GM13976 (cell line): ENCODE measurements around the gene UQCRHL.
"Not testable (repeated sequence)": the region's sequence is repeated elsewhere in the genome, so short reads cannot be mapped to it uniquely, and the experiment has no call there.

Experiments
- DNase-seq: peaks from one replicate; pipeline ENCODE4 v3.0.0; 2012; ENCODE audit warnings: low spot score
- CTCF ChIP-seq: IDR thresholded peaks from 2 replicates; pipeline ENCODE4 v1.5.1; 2012; ENCODE audit warnings: borderline replicate concordance, mild to moderate bottlenecking; ENCODE audit not compliant: insufficient read depth; ENCODE audit errors: extremely low read depth, missing control alignments, control extremely low read depth
- in situ Hi-C: fragments of 300-500 bp; cut with MboI; formaldehyde crosslinking; loops from one replicate; pipeline ENCODE4 v1.12.0; 2022; ENCODE audit warnings: low sequenced_read_pairs, mixed read lengths, inconsistent platforms; ENCODE audit not compliant: unreplicated experiment

Gene UQCRHL

GRCh38 chr1:15835205-15835740, 27.8 kb upstream of the UQCRHL start:
- in situ Hi-C loops: no loop called here
- no peak for DNase-seq
- TF ChIP-seq CTCF: no peak

DNA sequence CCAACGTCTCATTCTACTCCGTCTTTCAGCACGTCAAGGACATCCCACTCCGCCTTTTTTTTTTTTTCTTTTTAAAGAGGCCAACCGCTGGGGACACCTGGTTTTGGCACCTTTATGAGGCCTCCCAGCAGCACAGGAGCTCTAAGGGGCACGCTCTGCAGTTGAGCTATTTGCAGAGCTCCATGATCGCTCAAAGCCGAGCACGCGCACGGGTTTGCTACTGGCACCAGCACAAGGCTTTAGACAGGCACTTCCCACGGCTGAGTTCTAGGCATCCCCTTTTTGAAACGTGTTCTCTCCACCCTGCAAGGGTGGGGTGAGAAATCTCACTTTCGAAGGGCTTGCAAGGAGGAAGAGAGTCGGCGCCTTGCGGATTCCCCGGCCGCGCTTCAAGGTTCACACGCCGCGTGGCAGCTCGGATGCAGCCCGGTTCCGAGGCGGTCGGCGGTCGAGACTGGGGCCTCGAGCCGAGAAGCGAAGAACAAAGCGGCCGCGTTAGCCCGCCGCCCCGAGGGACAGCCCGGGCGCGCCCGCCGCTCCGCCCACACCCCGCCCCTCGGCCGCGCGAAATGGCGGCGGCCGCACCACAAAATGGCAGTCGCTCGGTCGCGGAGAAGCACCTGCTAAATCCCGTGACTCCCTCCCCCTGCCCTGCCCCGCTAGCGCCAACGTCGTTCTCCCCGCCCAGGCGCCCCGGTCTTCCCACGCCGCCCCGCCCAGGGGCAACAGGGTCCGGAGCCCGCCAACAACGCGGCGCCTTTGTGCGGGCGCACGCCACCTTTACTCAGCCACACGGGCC, 27.2 kb upstream of the UQCRHL start:
- peak; percentile 85 for DNase-seq
- TF ChIP-seq CTCF: no peak
- in situ Hi-C loops: no loop called here

DNA sequence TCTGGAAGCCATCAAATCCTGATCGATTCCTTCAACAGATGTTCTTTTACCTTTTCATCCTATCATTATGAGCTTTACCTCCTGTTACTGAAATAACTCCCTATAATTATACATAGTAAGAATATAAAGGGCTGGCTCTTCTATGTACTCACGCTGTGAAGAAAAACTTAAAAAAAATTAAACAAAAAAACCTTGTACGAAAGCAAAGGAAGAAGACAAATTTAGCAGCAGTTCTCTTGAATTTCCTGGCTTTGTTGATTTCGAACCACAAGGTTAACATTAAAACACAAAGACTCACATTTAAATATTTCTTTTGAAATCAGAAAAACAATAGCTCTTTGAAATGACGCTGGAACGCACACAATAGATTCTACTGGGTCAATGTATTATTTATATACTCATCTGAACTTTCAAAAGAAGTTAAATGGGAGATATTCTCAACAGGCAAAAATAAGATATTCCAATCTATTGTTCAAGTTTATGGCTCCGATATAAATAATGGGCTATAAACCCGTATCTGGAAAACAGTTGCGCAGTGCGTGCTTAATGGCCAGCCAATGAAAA, 26.5 kb upstream of the UQCRHL start:
- in situ Hi-C loops: no loop called here
- no peak for DNase-seq
- TF ChIP-seq CTCF: no peak

DNA sequence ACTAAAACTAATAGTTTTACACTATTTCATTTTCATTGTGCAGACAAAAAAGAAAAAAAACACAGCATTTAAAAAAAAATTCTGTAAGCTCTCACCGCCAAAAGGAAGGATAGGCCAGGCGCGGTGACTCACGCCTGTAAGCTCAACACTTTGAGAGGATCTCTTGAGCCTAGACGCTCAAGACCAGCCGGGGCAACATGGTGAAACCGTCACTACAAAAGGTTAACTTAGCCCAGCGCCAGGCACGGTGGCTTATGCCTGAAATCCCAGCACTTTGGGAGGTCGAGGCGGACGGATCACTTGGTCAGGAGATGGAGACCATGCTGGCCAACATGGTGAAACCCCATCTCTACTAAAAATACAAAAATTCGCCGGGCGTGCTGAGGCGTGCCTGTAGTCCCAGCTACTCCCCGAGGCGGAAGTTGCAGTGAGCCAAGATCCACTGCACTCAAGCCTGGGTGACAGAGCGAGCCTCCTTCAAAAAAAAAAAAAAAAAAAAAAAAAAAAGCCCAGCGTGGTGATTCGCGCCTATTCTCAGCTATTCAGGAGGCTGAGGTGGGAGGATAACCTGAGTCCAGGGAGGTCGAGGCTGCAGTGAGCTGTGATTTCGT, 25.7 kb upstream of the UQCRHL start:
- no peak for TF ChIP-seq CTCF
- in situ Hi-C loops: no loop called here
- no peak for DNase-seq

DNA sequence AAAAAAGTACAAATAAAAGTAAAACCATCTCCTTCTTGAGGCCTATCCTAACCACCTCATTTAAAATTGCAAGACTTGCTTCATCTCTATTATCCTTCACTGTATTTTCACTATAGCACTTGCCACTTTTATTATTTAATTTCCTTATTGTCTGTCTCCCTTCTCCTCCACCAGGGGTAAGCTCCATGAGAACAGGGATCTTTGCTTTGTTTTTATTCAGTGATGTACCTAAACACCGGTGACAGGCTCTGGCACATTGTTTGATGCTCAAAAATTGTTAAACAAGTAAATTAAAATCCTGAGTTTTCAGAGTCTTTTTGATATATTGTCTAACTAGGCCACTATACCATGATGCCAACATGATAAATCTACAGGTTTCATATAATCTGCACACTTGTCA, 22.8 kb upstream of the UQCRHL start:
- DNase-seq: no peak
- TF ChIP-seq CTCF: no peak
- in situ Hi-C loops: no loop called here

DNA sequence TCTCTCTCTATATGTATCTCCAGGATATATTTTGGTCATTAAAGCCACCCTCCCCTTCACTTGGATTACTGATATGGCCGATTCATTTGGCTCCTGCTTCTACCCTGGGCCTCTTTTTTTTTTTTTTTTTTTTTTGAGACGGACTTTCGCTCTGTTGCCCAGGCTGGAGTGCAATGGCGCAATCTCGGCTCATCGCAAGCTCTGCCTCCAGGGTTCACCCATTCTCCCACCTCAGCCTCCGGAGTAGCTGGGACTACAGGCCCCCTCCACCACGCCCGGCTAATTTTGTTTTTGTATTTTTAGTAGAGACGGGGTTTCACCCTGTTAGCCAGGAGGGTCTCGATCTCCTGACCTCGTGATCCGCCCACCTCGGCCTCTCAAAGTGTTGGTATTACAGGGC, 21.5 kb upstream of the UQCRHL start:
- DNase-seq, in situ Hi-C loops: not testable (repeated sequence)

DNA sequence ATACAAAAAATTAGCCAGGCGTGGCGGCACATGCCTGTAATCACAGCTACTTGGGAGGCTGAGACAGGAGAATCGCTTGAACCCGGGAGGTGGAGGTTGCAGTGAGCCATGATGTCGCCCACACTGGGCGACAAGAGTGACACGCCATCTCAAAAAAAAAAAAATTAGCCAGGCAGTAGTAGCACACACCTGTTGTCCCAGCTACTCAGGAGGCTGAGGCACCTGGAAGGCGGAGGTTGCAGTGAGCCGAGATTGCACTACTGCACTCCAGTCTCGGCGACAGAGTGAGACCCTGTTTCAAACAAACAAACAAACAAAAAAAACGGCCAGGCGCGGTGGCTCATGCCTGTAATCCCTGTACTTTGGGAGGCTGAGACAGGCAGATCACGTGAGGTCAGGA, 20.1 kb upstream of the UQCRHL start:
- DNase-seq, in situ Hi-C loops: not testable (repeated sequence)
